Endothelial cell of umbilical vein (primary cell): ENCODE measurements around the gene PMIS2.
"Not testable (repeated sequence)": the region's sequence is repeated elsewhere in the genome, so short reads cannot be mapped to it uniquely, and the experiment has no call there.

ENCODE experiments used
- EZH2 ChIP-seq: IDR thresholded peaks from 2 replicates; pipeline ENCODE4 v1.6.1; 2012; ENCODE audit warnings: borderline replicate concordance, low read depth, mild to moderate bottlenecking, moderate library complexity, low read length, inconsistent platforms; ENCODE audit not compliant: severe bottlenecking
- TF ChIP-seq, protein P1 (sequence below), 2 donors: IDR thresholded peaks; 1 replicate in 1 of 2; 2 replicates in 1 of 2; pipeline ENCODE4 v1.5.1; 2011; ENCODE audit warnings: low read length in 2 of 2, mild to moderate bottlenecking in 2 of 2, moderate library complexity in 2 of 2, control low read depth in 1 of 2, inconsistent platforms in 1 of 2, low read depth in 1 of 2; ENCODE audit not compliant: insufficient read depth in 1 of 2; ENCODE audit errors: extremely low read depth in 1 of 2

- TF ChIP-seq EZH2: not testable (repeated sequence)
- TF ChIP-seq, protein P1, sequence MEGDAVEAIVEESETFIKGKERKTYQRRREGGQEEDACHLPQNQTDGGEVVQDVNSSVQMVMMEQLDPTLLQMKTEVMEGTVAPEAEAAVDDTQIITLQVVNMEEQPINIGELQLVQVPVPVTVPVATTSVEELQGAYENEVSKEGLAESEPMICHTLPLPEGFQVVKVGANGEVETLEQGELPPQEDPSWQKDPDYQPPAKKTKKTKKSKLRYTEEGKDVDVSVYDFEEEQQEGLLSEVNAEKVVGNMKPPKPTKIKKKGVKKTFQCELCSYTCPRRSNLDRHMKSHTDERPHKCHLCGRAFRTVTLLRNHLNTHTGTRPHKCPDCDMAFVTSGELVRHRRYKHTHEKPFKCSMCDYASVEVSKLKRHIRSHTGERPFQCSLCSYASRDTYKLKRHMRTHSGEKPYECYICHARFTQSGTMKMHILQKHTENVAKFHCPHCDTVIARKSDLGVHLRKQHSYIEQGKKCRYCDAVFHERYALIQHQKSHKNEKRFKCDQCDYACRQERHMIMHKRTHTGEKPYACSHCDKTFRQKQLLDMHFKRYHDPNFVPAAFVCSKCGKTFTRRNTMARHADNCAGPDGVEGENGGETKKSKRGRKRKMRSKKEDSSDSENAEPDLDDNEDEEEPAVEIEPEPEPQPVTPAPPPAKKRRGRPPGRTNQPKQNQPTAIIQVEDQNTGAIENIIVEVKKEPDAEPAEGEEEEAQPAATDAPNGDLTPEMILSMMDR (IDR thresholded peaks at IDR 0.05; ENCODE audit: extremely low read depth in 1 of 2, insufficient read depth in 1 of 2, low read depth in 1 of 2, low read length in 2 of 2): not testable (repeated sequence)
Observed at GRCh38 chr19:35595026-35595425, 9.1 kb downstream of the PMIS2 start.
